GM21367 (cell line): ENCODE data around the gene HMGN4.

Experiments
- ATAC-seq: cut with Tn5 transposase; IDR thresholded peaks from one replicate; pipeline ENCODE4 v1.9.1; 2021; ENCODE audit not compliant: unreplicated experiment

Gene HMGN4

DNA sequence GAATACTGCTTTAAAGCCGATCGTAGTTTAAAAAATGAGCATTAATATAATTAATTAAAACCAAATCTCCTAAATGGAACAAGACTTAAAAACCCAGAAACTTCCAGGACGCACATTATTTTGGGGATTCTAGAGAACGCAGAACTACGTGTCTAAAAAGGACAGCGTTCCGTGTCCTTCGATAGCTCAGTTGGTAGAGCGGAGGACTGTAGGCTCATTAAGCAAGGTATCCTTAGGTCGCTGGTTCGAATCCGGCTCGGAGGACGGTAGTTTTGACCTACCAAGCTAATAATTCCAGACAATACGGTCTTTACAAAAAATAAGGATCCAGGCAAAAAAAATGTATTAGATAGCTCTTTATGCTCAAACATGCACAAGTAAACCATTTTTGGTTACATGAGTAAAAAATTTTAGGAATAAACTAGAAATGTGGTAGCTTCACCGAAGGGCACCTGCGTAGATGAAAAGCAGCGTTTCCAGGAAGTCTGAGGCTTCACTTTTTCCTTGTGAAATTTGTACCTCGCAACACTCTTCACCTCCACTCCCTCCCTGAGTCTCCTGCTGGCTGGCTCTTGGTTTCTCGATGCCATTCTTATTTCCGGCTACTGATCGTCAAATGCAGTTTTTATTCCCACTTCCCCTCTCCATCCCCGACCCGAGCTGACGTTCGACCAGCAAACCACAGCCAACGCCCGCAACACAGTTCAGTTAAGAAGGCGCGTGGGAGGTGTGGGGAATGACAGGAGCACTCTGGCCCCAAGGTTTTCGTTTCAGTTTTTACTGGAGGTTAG, 39.0 kb downstream of the HMGN4 start:
- ATAC-seq: no peak

- no peak for ATAC-seq
Measured at GRCh38 chr6:26577720-26578072, 39.5 kb downstream of the HMGN4 start.

DNA sequence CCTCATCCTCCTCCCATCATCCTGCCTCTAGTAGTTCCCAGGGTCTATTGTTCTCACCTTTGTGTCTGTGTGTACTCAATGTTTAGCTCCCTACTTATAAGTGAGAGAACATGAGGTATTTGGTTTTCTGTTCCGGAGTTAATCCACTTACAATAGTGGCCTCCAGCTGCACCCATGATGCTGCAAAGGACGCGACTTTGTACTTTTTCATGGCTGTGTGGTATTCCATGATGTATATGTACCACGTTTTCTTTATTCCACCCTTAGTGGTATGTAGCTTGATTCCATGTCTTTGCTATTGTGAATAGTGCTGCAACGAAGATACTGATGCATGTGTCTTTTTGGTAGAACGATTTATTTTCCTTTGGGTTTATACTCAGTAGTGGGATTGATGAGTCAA, 40.1 kb downstream of the HMGN4 start:
- no peak for ATAC-seq

GRCh38 chr6:26578741-26579140, 40.6 kb downstream of the HMGN4 start:
- no peak for ATAC-seq

- no peak for ATAC-seq
Measured at GRCh38 chr6:26581164-26581915, 43.2 kb downstream of the HMGN4 start.

- no peak for ATAC-seq
Measured at GRCh38 chr6:26588965-26589364, 50.8 kb downstream of the HMGN4 start.

GRCh38 chr6:26592649-26593048, 54.5 kb downstream of the HMGN4 start:
- ATAC-seq: no peak

DNA sequence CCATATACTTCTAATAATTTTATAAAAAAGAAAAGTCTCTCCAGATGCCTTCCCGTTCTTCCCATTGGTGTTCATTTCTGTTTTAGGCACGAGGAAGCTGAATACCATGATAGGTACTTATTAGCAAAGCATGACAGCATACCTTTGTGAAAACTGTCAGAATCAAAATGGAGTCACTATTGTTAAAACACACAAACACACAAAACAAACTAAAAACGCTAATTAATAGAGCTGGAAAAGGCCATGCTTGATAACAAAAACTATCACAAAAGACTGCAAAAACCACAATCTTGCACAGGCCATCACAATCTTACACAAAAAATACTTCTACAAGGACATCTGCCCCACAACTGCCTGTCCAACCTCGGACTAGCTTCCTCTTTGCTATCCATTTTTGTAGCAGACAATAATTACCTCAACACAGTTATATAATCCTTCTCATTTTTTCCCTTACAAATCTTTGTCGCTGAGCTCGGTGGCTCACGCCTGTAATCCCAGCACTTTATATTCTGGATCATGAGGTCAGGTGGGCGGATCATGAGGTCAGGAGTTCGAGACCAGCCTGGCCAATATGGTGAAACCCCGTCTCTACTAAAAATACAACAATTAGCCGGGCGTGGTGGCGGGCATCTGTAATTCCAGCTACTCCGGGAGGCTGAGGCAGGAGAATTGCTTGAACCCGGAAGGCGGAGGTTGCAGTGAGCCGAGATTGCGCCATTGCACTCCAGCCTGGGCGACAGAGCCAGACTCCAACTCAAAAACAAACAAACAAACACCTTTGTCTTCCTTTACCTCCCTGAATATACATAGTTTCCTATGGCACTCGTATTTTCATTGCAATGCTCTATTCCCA, 55.3 kb downstream of the HMGN4 start:
- no peak for ATAC-seq

DNA sequence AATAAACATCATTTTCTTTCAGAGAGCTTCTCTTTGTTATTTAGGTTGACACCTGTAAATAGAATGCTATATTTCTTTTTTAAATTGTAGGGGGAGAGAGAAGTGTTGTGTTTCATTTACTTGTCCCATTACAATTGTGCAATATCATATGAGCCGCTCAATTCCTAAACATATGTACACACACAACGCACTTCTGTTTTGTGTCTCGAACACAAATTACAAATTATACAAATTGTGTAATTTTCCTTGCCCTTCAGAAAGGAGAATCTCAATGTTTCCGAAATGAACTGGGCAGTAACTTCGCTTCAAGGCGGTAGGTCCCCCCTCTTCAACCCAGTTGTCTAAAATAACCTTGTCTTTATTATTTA, 55.9 kb downstream of the HMGN4 start:
- ATAC-seq: no peak

DNA sequence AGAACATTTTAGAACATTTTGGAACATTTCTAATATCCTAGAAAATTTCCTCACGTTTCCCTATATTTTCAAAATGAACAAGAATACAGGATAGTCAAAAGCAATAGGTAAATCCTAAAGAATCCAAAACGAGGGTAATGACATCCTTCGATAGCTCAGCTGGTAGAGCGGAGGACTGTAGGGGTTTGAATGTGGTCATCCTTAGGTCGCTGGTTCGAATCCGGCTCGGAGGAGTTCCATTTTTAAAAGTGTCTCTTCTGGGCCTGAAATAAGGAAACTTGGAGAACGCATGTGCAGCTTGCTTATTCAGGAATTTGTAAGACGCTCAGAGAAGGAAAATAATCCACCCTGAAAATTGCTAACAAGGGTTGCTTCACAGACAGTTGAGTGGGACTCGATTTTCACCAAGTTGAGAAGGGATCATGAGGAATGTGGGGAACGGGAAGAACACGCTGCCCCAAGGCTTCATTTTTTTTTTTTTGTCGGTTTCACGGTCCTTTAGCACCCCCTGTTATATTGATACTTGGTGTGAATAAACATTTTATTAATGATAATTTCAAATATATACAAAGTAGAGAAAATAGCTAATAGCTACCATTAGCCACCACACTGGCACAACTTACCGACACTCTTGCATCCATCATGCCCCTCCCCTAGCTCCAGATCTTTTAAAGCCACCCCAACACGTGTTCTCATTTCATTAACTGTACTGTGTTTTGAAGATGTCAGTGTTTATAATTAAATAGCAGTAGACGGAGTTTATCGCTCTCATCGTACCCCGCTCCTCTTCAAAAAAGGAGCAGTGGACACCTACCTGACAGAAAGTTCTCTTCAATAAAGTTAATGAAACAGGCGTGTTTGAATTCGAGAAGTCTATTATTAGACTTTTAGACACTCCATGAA, 56.8 kb downstream of the HMGN4 start:
- ATAC-seq: no peak

DNA sequence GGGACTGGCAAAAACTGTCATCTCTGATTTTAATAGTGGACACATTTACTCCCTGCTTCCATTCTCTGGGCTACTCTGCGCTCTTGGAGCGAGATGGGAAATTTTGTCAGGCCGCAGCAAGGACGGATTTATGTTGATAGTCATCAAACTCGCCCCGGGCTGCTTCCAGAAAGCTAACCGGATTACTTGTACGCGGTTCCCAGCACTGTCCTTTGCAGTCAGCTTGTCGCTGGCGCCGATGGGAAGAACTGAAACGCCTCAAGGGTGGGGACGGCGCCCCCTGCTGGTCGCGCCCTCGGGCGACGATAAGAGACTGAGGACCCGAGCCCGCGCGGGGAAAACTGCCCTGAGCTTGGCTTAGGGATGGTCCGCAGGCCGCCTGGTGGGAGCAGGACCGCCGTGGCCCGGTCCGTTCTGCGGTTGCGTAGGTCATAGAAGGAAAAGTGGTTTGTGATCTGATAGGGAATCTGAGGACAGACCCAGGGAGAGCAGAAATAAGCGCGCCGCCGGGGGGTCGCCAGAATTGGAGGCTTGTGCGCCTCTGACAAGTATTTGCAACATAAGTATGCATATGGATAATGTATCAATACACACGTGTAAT, 57.6 kb downstream of the HMGN4 start:
- peak; percentile 47 for ATAC-seq
